ENCODE results near the gene C16orf96. TPM values are rescaled to one million over a fixed set of nuclear protein-coding genes. Genes with fewer than 3 reads are reported as not detected.

C16orf96 gene
- total and polyA plus RNA-seq, 2 donors (not counting 1 experiment from before 2014, with no cell fraction given), result 0.31 to 0.79 TPM

GRCh38 chr16:4597174-4597573, 41.0 kb downstream of the C16orf96 start:
- no peak overlapping the region for H3K9ac ChIP-seq (ENCODE audit: low read length)
- no peak overlapping the region for H3K27ac ChIP-seq (ENCODE audit: low read length in 2 of 2)
- no peaks in the 10 kb centered on the region for H4K20me1 ChIP-seq (ENCODE audit: control insufficient read depth, insufficient read depth, low read length, poor library complexity, severe bottlenecking)
- H3K27me3 Mint-ChIP-seq, result peaks cover 4% of the 10 kb centered on the region
- peaks cover 0 to 5% (median 0%) of the 10 kb centered on the region in 3 donors for H3K9me3 ChIP-seq (ENCODE audit: control extremely low read depth in 1 of 3, control insufficient read depth in 2 of 3, insufficient read depth in 1 of 3, low read length in 2 of 3)
- DNase-seq (no peak), ATAC-seq (ENCODE audit: low read depth) (no peak)
- no peak overlapping the region for H3K4me3 ChIP-seq (ENCODE audit: control extremely low read depth in 1 of 5, extremely low read depth in 1 of 5, insufficient read depth in 1 of 5, low read depth in 2 of 5, low read length in 4 of 5)
- 82% methylated on average over 8 of the region's 9 CpGs for WGBS (ENCODE audit: insufficient coverage)
- TF ChIP-seq CTCF (IDR thresholded peaks at IDR 0.05) (no peak), EZH2 (IDR thresholded peaks at IDR 0.05; ENCODE audit: borderline replicate concordance, insufficient read depth, low read depth, low read length, poor library complexity, severe bottlenecking) (no peak)
- intact Hi-C loops (cut with micrococcal nuclease), result no loop called here
- H3K36me3 ChIP-seq (replicated peaks in 1 of 2; ENCODE audit: control extremely low read depth in 1 of 2, control insufficient read depth in 1 of 2, extremely low read depth in 1 of 2, insufficient read depth in 2 of 2, low read length in 1 of 2), result no peaks in the 10 kb centered on the region
- H3K79me2 ChIP-seq (ENCODE audit: control insufficient read depth, insufficient read depth, low read length), result no peaks in the 10 kb centered on the region
- H3K4me2 ChIP-seq (replicated peaks; ENCODE audit: low read depth, low read length, poor library complexity, severe bottlenecking), result no peak overlapping the region
- H3K27ac Mint-ChIP-seq, result no peak overlapping the region
- no peaks in the 10 kb centered on the region for H3K4me1 ChIP-seq (ENCODE audit: control insufficient read depth in 2 of 2, insufficient read depth in 2 of 2, low read length in 2 of 2)
- CTCF ChIA-PET, result interaction anchor here (1.4 kb wide), 1 partner anchor 11 kb away, joined by 3 read pairs; no protein-coding TSS in a partner anchor
- no peak overlapping the region for H2AFZ ChIP-seq (ENCODE audit: insufficient read depth, low read depth, low read length, poor library complexity, severe bottlenecking)
- peaks cover 0 to 7% (median 0%) of the 10 kb centered on the region in 4 experiments for H3K27me3 ChIP-seq (replicated peaks in 1 of 4; ENCODE audit: control extremely low read depth in 1 of 4, control insufficient read depth in 3 of 4, insufficient read depth in 4 of 4, low read length in 3 of 4)
- POLR2A ChIA-PET, result no interaction called here
- H3K4me1 Mint-ChIP-seq, result no peaks in the 10 kb centered on the region
- H3K9me3 Mint-ChIP-seq (ENCODE audit: insufficient read depth), result no peaks in the 10 kb centered on the region
- H3K4me3 Mint-ChIP-seq, result no peak overlapping the region

GRCh38 chr16:4599037-4599436, 42.9 kb downstream of the C16orf96 start:
- H3K4me3 Mint-ChIP-seq, result no peak overlapping the region
- TF ChIP-seq EZH2 (IDR thresholded peaks at IDR 0.05; ENCODE audit: borderline replicate concordance, insufficient read depth, low read depth, low read length, poor library complexity, severe bottlenecking), result no peak
- TF ChIP-seq CTCF (IDR thresholded peaks at IDR 0.05), result no peak
- Histone ChIP-seq H3K4me1 (ENCODE audit: control insufficient read depth in 2 of 2, insufficient read depth in 2 of 2, low read length in 2 of 2) (no peaks in the 10 kb centered on the region), H3K4me2 (replicated peaks; ENCODE audit: low read depth, low read length, poor library complexity, severe bottlenecking) (no peak overlapping the region), H3K4me3 (ENCODE audit: control extremely low read depth in 1 of 5, extremely low read depth in 1 of 5, insufficient read depth in 1 of 5, low read depth in 2 of 5, low read length in 4 of 5) (no peak overlapping the region), H3K27me3 (replicated peaks in 1 of 4; ENCODE audit: control extremely low read depth in 1 of 4, control insufficient read depth in 3 of 4, insufficient read depth in 4 of 4, low read length in 3 of 4) (peaks cover 0 to 8% (median 0%) of the 10 kb centered on the region in 4 experiments), H3K27ac (ENCODE audit: low read length in 2 of 2) (no peak overlapping the region), H2AFZ (ENCODE audit: insufficient read depth, low read depth, low read length, poor library complexity, severe bottlenecking) (no peak overlapping the region), H3K9me3 (ENCODE audit: control extremely low read depth in 1 of 3, control insufficient read depth in 2 of 3, insufficient read depth in 1 of 3, low read length in 2 of 3) (peaks cover 0 to 5% (median 0%) of the 10 kb centered on the region in 3 donors), H4K20me1 (ENCODE audit: control insufficient read depth, insufficient read depth, low read length, poor library complexity, severe bottlenecking) (no peaks in the 10 kb centered on the region), H3K79me2 (ENCODE audit: control insufficient read depth, insufficient read depth, low read length) (no peaks in the 10 kb centered on the region), H3K9ac (ENCODE audit: low read length) (no peak overlapping the region), H3K36me3 (replicated peaks in 1 of 2; ENCODE audit: control extremely low read depth in 1 of 2, control insufficient read depth in 1 of 2, extremely low read depth in 1 of 2, insufficient read depth in 2 of 2, low read length in 1 of 2) (no peaks in the 10 kb centered on the region)
- CTCF ChIA-PET, result no interaction called here
- H3K27ac Mint-ChIP-seq, result no peak overlapping the region
- WGBS (ENCODE audit: insufficient coverage), result 97% methylated on average over 10 of the region's 10 CpGs
- H3K27me3 Mint-ChIP-seq, result peaks cover 4% of the 10 kb centered on the region
- POLR2A ChIA-PET, result no interaction called here
- no peaks in the 10 kb centered on the region for H3K9me3 Mint-ChIP-seq (ENCODE audit: insufficient read depth)
- intact Hi-C loops (cut with micrococcal nuclease), result no loop called here
- no peak for ATAC-seq (ENCODE audit: low read depth)
- DNase-seq, result no peak
- H3K4me1 Mint-ChIP-seq, result no peaks in the 10 kb centered on the region
